Measurements from ENCODE around the gene ZBTB7C.
"Not testable (repeated sequence)": the region's sequence is repeated elsewhere in the genome, so short reads cannot be mapped to it uniquely, and the experiment has no call there.

Gene ZBTB7C

DNA sequence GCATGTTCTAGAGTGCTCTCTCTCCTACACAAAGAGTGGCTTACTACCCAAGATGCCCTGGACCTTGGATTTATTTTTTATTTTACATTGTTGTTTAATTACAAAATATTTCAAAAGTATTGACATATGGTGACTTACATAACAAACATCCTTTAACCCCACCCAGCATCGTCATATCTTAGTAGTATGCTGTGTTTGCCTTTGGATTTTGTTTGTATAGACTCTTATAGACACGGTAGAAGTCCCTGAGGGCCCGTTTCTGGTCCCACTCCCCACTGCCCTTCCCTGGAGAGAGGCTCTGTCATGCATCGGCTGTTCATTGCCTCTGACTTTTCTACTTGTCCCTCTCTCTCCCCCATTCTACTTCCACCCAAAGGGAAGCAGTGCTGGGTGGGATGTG, 112.0 kb downstream of the ZBTB7C start:
- DNase-seq (ENCODE audit: low read depth in 3 of 3) = no peak

DNA sequence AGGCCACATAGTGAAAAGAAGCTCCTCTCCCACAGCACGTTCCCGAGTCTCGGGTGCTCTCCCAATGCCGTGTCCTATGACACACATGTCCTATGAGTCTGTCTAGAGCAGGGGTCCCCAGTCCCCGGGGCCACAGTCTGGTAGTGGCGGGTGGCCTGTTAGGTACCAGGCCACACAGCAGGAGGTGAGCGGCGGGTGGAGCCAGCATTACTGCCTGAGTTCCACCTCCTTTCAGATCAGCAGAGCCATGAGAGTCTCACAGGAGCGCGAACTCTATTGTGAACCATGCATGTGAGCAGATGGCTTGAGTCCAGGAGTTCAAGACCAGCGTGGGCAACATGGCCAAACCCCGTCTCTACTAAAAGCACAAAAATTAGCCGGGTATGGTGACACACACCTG, 112.6 kb downstream of the ZBTB7C start:
- DNase-seq (ENCODE audit: low read depth in 3 of 3) = no peak

DNA sequence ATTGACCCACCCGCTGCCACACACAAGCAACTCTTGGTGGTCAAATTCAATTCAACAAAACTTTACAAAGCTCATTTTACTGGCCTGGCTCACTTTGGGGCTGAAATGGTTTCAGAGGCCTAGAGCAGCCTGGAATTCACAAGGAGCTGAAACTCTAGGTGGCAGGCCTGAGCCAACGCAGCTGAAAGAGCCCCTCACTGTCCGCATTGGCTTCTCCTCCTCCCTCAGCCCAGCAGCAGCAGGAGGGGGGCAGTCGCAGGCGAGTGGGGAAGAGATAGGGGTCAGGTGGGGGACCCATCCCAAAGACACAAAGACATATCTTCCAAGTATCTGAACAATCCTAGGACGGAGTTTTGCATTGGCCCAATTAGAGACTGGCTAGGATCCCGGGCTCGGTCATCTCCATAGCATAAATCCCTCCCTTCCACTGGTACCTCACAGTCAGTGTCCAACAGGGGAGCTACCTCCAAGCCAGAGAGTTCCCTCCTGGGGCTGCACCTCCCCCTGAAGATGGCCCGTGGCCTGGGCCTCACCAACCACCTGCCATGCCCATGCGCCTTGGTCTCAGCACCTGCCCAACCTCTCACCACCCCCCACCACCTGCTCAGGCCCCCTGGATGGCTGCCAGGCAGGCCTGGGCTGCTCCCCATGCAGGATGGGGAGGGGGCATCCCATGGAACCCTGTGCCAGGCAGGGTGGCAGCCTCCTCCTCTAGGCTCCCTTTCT, 113.4 kb downstream of the ZBTB7C start:
- no peak for DNase-seq (ENCODE audit: low read depth in 3 of 3)

DNA sequence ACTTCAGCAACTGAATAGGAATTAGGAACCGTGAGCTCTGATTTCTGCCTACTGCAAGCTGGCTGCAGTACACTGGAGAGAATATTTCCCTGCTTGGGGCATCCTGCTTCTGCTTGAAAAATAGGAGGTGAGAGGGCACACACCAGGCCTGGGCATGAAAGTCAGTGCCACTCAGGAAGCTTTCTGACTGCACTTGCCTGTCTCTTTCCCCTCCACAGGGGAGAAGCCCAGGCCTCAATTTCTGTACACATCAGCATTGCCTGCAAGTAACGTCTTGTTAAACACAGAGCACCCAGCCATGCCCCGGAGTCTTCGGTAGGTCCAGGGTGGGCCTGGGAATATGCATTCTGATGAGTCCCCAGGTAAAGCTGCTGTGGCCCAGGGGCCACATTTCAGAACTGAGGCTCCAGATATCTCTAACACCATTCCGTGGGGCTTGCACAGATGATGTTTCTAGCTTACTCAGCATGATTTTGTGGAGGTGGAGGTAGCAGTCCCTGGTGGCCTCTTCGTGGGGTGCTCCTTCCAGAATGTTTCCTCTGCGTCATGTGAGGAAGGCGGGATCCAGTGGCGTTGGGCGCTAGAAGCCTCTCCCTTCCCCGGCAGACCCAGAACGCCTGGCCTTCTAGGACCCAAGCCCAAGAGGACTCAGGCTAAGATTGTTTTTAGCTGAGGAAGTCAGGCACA, 114.1 kb downstream of the ZBTB7C start:
- no peak for DNase-seq (ENCODE audit: low read depth in 3 of 3)

DNA sequence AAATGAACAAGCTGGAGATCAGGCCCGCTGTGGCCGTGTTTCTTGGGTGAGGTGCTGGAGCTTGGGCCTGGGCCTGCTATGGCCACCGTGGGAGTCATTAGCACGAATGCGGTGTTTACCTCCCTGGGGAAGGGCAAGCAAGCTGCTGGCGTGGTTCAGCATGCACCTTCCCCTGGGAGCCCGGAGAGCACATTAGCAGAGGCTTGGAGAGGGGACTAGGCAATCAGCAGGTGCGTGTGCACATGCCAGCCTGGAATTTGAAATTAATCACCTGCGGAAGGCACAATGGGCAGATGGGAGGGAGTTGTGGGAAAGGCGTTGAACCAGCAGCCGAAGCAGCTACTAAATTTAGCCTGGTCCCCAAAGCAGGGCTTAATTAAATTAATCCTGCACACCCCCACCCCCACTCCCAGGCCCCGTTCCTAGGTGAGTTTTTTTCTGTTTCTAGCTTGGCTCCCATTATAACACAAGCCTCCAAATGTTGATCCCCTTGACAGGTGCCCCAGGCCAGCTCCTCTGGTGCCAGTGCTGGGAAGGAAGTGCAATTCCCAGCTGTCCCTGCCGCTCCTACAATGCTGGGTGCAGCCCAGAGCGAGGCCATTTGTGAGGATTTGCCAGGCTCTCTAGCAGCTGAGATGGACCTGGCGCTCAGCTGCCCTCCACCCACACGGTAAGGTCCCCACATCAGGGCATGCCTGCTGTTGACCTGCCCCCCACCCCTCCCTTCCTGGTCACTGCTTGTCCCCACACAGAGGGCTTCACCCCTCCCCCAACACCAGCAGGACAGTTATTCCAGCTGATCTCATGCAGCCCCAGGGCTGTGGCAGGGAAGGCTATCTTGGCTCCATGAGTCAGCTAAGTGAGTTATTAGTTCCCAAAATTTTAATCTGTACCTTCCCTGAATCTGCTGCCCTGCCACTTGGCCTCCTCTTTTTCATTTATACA, 115.0 kb downstream of the ZBTB7C start:
- DNase-seq (ENCODE audit: low read depth in 3 of 3) = no peak

DNA sequence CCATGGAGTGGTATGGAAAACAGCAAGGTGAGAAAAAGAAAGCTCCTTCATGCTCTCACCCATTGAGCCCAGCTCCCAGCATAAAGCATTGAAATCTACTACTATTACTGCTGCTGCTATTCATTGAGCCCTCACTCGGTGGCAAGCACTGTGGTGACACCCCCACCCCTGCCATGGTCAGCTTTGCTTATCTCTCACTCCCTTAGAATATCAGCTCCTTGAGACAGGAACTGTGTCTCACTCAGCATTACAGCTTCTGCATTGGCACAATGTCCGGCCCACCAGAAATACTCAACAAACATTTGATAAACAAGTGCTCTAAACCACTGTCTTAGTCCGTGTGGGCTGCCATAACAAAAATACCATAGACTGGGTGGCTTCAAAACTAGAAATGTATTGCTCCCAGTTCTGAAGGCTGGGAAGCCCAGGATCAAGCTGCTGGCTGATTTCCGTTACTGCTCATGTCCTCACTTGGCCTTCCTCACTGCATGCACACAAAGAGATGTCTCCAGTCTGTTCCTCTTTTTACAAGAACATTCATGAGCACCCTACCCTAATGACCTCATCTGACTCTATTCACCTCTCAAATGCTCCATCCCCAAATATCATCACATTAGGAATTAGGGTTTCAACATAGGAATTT, 116.3 kb downstream of the ZBTB7C start:
- no peak for DNase-seq (ENCODE audit: low read depth in 3 of 3)

DNA sequence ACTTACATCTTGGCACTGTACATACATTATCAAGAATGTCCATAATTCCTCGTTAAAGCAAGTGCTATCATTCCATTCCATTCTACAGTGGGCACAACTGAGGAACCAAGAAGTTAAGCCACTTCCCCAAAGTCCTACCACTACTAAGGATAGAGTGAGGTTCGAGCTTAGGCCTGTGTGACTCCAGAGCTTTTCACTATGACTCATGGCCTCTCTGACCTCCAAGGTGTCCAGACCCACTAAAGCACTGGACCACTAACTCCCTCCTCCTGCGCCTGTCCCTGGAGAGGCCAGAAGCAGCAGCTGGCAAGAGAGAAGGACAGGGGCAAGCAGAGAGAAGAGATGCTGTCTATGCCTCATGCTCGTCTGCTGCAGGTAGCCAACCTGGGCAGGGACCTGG, 117.0 kb downstream of the ZBTB7C start:
- DNase-seq (ENCODE audit: low read depth in 3 of 3) = no peak

DNA sequence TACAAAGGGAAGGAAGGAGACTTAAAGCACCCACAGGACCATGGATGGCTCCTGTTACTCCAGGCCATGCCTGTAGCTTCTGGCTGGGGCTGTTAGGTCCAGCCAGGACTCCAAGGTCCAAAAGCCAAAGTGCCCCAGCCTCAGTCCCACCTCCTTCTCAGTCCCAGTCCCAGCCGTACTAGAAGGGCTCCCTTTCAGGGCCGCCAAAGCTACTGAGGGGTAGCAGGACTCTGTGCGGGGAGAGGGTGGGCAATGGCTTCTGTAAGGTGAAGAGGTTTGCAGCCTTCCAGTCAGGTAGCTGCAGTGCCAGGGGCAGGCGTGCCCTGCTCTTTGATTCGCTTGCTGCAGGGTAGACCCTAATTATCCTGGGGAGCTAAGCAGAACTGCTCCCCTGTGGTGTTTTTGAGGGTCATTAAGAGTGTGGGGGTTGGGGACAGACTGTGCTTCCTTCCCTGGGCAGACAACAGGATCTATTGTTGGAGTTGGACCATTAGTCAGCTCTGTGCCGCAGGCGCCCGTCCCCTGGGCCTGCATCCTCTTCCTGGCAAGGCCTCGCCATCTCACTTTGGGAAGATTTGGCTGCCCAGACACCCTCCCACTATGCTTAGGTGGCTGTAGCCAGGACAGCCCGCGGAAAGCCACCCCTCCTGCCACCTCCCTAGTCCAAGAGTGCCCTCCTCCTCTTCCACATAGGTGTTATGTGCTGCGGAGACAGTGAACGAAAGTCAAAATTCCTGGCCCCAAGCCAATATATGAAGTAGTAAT, 118.8 kb downstream of the ZBTB7C start:
- DNase-seq (ENCODE audit: low read depth in 3 of 3) = no peak

DNA sequence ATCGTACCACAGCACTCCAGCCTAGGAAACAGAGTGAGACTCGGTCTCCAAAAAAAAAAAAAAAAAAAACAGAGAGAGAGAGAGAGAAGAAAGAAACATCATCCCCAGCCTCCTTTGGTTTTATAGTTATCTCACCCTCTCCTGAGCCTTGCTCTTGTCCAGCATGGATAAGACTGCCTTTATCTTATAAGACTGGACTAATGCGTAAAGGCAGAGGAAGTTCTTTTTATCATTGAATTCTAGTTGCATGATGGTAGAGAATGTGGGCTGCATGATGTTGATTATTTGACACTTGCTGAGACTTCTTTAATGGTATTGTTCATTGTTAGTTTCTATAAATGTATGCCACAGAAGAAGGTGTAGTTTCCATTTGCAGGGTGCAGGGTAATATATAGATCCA, 124.4 kb downstream of the ZBTB7C start:
- no peak for DNase-seq (ENCODE audit: low read depth in 3 of 3)

DNA sequence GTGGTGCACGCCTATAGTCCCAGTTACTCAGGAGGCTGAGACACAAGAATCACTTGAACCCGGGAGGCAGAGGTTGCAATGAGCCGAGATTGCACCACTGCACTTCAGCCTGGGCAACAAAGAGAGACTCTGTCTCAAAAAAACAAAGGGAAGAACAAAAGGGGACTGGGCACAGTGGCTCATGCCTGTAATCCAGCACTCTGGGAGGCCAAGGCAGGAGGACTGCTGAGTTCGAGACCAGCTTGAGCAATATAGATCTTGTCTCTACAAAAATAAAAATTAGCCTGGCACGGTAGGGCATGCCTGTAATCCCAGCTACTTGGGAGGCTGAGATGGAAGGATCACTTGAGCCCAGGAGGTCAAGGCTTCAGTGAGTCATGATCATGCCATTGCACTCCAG, 125.2 kb downstream of the ZBTB7C start:
- not testable (repeated sequence) for DNase-seq (ENCODE audit: low read depth in 3 of 3)

DNA sequence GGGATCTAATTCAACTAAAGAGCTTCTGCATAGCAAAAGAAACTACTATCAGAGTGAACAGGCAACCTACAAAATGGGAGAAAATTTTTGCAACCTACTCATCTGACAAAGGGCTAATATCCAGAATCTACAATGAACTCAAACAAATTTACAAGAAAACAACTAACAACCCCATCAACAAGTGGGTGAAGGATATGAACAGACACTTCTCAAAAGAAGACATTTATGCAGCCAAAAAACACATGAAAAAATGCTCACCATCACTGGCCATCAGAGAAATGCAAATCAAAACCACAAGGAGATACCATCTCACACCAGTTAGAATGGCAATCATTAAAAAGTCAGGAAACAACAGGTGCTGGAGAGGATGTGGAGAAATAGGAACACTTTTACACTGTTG, 127.7 kb downstream of the ZBTB7C start:
- not testable (repeated sequence) for DNase-seq (ENCODE audit: low read depth in 3 of 3)

DNA sequence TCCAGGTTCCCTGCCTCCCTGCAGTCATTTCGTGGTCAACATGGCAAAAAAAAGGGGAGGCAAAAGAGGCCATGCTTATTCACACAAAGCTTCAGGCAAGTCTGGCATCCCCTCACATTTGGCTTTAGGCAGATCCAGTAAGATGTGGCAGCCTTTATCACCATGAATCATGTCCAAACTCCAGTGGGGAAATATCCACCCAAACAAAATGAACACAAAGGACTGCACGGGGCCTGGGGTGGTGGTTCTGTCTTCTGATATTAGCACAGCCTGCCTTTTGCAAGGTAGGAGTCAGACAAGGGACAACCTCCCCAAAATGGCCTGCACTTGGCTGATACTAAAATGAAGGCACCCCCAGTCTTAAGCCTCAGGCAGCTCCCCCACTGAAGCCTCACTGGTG, 129.9 kb downstream of the ZBTB7C start:
- DNase-seq (ENCODE audit: low read depth in 3 of 3) = no peak

DNA sequence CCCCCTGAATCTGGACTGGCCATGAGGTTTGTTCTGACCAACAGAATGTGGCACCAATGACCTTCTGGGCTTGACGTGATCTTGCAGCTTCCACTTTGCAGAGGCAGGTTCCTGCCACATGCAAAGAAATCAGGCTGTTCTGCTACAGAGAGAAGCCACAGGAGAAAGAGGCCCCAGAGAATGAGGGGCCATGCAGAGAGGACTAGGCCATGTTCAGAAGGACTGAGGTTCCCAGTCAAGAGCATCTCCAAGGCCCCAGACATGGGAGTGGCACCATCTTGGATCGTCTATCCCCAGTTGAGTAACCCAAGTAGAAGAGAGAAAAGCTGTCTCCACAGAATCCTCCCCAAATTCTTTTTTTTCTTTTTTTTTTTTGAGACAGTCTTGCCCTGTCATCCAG, 131.1 kb downstream of the ZBTB7C start:
- DNase-seq (ENCODE audit: low read depth in 3 of 3) = no peak

DNA sequence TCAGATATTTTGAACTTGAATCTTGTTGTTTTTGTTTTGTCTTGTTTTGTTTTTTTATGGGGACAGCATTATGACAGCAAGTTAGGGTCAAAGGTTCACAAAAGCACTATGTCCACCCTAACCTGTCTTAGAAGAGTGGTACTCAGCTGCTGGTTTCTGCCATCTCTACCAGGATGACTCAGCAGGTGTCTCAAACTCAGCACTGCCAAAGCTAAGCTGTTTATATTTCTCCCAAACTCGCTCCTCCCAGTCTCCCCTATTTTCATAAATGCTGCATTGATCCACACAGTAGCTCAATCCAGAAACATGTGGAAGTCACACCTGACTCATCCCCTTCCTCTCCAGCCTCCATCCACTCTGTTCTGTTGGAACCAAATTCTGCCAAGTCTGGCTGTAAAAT, 134.9 kb downstream of the ZBTB7C start:
- no peak for DNase-seq (ENCODE audit: low read depth in 3 of 3)

DNA sequence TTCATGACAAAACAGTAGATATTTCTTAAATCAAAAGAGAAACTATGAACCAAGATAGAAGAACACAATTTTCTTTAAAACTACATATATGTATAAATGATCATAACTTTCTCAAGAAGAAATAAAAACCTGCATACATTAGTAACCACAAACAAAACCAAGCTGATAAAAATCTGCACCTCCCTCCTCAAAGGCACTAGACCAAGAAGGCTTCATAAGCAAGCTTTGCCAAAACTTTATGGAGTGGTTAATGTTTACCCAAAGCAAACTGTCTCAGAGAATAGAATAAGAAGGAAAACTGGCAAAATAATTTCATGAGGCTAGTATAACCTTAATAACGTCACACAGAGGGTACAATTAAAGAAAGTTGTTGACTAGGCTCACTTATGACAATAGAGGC, 138.3 kb downstream of the ZBTB7C start:
- DNase-seq (ENCODE audit: low read depth in 3 of 3) = no peak

DNA sequence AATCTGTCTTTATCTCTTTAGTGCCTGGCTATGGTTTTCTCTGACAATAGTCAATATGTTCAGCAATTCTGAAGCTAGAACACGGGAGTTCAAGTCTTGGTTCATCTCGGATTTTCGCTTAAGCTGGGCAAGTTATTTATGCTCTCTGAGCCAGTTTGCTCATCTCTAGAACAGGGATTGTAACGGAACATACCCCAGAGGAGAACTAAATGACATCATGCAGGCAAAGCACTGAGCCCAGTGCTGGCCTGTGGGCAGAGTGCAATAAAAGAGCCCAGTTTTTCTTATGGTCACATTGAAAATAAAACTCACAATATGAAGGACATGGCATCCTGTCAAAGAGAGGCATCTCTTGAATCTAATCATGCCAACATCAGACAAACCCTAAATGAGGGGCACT, 143.9 kb downstream of the ZBTB7C start:
- DNase-seq (ENCODE audit: low read depth in 3 of 3) = no peak

DNA sequence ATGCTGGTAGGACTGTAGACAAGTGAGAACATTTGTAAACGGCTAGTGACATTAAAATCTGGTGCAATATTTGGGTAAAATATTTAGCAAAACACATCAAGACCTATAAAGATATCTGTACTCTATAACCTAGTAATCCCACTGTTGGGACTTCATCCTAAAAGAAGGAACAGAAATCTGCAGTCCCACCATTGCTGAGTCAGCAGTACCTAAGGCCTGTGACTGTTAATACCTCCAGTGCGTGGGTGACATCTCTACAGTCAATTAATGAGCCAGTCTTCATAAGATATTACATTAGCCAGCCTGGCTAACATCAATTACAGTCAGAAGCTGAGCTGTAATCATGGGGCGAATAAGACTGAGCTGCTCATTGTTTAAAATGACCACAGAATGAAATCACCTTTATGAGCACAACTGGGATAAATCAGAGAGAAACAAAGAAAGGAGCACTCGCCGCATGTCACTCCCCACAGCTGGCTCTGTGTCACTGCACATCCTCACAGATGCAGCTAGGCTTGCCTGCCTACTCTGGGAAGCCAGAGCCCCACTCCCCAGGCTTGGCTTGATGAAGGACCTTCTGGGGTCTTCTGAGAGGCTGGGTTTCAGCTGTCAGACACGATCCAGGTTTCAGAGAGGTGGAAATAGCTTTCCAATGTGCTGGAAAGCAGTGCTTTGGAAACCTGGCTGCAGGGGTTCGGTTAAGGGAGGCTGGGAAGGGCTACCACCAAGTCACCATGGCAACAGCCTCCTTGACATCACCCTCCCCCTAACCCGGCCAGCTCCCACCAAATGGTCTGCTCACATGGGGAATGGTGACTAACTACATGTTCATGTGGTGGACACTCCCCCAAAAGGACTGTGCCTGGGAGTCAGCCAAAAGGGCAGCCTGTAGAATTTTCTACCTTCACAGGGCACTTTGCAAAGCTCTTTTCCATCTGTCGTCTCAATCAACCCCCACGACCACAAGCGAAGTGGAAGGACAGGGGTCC, 145.0 kb downstream of the ZBTB7C start:
- DNase-seq (ENCODE audit: low read depth in 3 of 3) = no peak

DNA sequence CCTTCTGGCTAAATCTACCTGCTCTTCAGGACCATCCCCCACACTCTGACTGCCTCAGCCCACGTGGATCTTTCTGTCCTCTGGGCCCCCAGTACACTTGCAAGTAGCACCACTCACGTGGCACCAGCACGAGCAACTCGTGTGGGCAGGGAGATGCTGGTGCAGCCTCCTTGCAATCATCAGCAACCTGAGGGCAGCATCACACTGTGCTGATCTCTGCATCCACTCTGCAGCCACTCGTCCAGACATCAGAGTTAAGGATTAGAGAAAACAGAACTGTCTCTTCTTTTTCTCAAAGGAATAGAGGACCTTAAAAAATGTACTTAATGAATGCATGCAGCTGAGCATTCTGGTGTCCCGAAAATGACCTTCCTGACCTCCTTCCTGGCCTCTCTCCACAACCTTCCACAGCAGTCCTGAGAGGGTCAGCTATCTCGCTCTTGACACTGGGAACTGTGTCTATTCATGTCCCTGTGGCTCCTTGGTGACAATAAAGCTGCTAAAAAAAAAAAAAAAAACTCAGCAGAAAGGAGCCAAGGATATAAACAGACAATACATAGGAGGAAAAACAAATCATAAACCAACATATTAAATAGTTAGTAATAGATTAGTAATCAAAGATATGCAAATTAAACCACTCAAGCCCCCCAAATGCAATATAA, 145.9 kb downstream of the ZBTB7C start:
- no peak for DNase-seq (ENCODE audit: low read depth in 3 of 3)

DNA sequence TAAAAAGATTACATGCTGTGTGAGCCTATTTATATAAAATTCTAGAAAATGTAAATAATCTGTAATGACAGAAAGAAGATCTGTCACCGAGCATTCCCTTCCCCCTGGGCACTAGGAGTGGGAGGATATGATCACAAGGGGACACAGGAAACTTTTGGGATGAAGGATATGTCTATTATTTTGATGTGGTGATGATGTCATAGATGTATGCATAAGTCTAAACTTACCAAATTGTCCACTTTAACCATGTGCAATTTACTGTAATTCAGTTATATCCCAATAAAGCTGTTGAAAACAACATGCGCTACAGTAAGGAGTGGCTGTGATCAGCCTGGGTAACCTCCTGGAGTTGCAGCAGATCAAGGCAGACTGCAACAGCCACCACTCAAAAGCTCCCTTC, 148.9 kb downstream of the ZBTB7C start:
- DNase-seq (ENCODE audit: low read depth in 3 of 3) = no peak

DNA sequence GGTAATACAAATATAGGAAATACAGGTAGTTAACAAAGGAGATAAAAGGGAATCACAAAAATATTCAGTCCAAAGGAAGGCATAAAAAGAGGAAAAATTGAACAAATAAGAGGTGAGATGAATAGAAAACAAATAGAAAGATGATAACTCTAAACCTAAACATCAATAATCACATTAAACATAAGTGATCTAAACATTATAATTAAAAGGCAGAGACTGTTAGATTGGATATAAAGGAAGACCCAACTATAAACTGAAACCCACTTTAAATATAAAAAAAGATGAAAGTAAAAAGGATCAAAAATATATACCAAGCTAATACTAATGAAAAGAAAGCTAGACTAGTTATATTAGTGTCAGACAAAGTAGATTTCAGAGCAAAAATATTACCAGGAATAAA, 152.3 kb downstream of the ZBTB7C start:
- no peak for DNase-seq (ENCODE audit: low read depth in 3 of 3)

All from stimulated activated CD4-positive, alpha-beta T cell treated with anti-CD3 and anti-CD28 coated beads, TNF-alpha, amount 100 ng/mL, for 24 hours (primary cell).